Measurements from ENCODE around the gene DCAF11. TPM values are rescaled to one million over a fixed set of nuclear protein-coding genes. Genes with fewer than 3 reads are reported as not detected.
A peak's percentile ranks its signal among the peaks of the same experiment; 100 is the strongest.

DCAF11 gene
- total and polyA plus RNA-seq, 4 experiments from 2014 or later: 71.5 to 93.4 (median 75.4) TPM

DNA sequence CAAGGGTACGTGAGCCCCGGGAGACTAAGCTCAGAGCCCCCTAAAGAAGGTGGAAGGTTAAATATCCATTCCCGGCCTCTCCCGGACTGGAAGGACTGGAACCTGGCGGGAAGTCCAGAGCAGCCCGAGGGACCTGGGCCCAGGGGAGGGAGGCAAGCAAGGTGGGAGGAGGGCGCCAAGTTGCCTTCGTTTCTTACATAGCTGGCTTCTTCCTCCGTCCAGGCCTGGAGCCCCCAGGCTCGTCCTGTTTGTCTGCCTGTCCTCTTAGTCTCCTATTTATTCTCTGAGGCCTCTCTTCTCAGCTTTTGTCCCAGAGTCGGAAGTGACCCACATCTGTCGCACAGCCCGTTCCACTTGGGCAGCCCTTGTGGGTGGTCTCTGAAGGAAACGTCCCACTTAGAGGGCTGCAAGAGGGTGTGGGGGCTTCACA is 19.7 kb upstream of the DCAF11 start:
- ChIA-PET POLR2A (ENCODE audit: partially characterized antibody) (interaction anchor here (0.8 to 8.8 kb wide), 15 partner anchors 13 to 792 kb away, joined by 3 to 137 read pairs (median 8); partner anchors contain the start of genes CARMIL3, DCAF11, IRF9 and KHNYN), CTCF (ENCODE audit: partially characterized antibody) (interaction anchor here (1.0 to 12.2 kb wide), 8 partner anchors 11 to 464 kb away, joined by 4 to 475 read pairs (median 20); partner anchors contain the start of genes CARMIL3, DCAF11, IRF9 and NRL)
- Mint-ChIP-seq H3K36me3 (peaks cover 6 to 24% of the 10 kb centered on the region in 2 donors), H3K4me3 (peak overlapping the region; percentile 91 to 100 (median 98)), H3K27ac (peak overlapping the region; percentile 84 to 98 (median 97)), H3K27me3 (no peaks in the 10 kb centered on the region), H3K4me1 (peaks cover 21 to 47% (median 32%) of the 10 kb centered on the region in 4 donors), H3K9me3 (no peaks in the 10 kb centered on the region)
- intact Hi-C loops (cut with micrococcal nuclease): loop anchor here (1.0 to 10.0 kb wide), 6 partner anchors 14 to 66 kb away; partner anchors contain the start of genes DCAF11, EMC9, IRF9 and NRL
- DNase-seq: peak in 2 of 5 donors; percentile 10 to 16
- H3K27me3 ChIP-seq (ENCODE audit: insufficient read depth, low read length): no peaks in the 10 kb centered on the region
- H3K9me3 ChIP-seq (ENCODE audit: control insufficient read depth in 1 of 2, low read length in 2 of 2): no peaks in the 10 kb centered on the region
- H3K36me3 ChIP-seq (ENCODE audit: insufficient read depth, low read length): peaks cover 13% of the 10 kb centered on the region
- H3K4me1 ChIP-seq (ENCODE audit: insufficient read depth, low read length): peaks cover 26% of the 10 kb centered on the region
- peak overlapping the region; percentile 82 to 90 for H3K4me3 ChIP-seq (ENCODE audit: low read length in 2 of 2)
- H3K27ac ChIP-seq (ENCODE audit: low read depth, low read length): peak overlapping the region; percentile 84

DNA sequence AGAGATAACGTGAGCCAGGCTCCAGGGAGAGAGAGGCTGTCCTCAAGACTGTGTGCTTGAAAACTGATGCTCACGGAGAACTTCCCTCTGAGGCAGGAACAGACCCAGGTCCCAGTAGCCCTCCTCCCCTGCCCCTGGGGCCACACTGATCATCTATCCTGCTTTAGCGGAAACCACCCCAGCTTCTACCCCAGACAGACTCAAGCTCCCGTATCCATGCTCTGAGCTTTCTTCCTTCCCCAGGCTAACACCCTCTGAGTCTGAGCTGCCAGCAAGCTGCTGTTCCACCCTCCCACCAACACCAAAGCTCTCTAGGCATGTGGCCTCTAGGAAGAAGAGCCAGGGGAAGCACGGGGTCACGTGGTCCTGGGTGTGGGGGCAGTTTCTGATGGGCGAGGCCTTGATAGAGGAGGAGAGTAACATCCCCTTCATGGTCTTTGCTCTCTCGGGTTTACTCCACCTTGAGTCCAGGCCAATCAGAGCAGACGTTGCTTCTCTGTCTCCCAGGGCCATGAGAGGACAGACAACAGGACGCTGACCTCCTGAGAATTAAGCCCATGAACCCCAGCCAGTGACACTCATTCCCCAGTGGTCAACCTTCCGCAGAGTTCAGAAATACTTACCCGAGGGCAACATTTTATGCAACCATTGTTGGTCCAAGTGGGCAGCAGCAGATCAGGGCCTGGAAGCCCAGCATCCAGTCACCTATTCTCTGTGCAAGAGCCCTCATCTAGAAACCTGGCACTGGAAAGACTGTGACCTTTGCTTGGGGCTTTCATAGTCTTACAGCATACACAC is 19.1 kb upstream of the DCAF11 start:
- H3K4me1 ChIP-seq (ENCODE audit: insufficient read depth, low read length): peaks cover 23% of the 10 kb centered on the region
- no peaks in the 10 kb centered on the region for H3K9me3 ChIP-seq (ENCODE audit: control insufficient read depth in 1 of 2, low read length in 2 of 2)
- intact Hi-C loops (cut with micrococcal nuclease): loop anchor here (10.0 kb wide), 1 partner anchor 49 kb away; the partner anchor contains the start of genes EMC9, PSME2 and RNF31
- peaks cover 12 to 29% of the 10 kb centered on the region in 2 donors for H3K36me3 Mint-ChIP-seq
- CTCF ChIA-PET (ENCODE audit: partially characterized antibody): interaction anchor here (0.9 to 12.2 kb wide), 8 partner anchors 10 to 464 kb away, joined by 3 to 475 read pairs (median 20); partner anchors contain the start of genes CARMIL3, DCAF11, IRF9 and NRL
- peaks cover 17% of the 10 kb centered on the region for H3K36me3 ChIP-seq (ENCODE audit: insufficient read depth, low read length)
- no peaks in the 10 kb centered on the region for H3K27me3 ChIP-seq (ENCODE audit: insufficient read depth, low read length)
- no peaks in the 10 kb centered on the region for H3K27me3 Mint-ChIP-seq
- H3K4me3 Mint-ChIP-seq: peak overlapping the region; percentile 91 to 100 (median 98)
- peak in 3 of 5 donors; percentile 13 to 19 (median 16) for DNase-seq
- peaks cover 21 to 45% (median 29%) of the 10 kb centered on the region in 4 donors for H3K4me1 Mint-ChIP-seq
- peak overlapping the region; percentile 84 for H3K27ac ChIP-seq (ENCODE audit: low read depth, low read length)
- no peaks in the 10 kb centered on the region for H3K9me3 Mint-ChIP-seq
- peak overlapping the region; percentile 81 to 98 (median 94) for H3K27ac Mint-ChIP-seq
- POLR2A ChIA-PET (ENCODE audit: partially characterized antibody): interaction anchor here (0.8 to 8.8 kb wide), 13 partner anchors 12 to 793 kb away, joined by 3 to 137 read pairs (median 16); partner anchors contain the start of genes CARMIL3, DCAF11, IRF9 and NRL
- H3K4me3 ChIP-seq (ENCODE audit: low read length in 2 of 2): peak overlapping the region; percentile 82 to 90

DNA sequence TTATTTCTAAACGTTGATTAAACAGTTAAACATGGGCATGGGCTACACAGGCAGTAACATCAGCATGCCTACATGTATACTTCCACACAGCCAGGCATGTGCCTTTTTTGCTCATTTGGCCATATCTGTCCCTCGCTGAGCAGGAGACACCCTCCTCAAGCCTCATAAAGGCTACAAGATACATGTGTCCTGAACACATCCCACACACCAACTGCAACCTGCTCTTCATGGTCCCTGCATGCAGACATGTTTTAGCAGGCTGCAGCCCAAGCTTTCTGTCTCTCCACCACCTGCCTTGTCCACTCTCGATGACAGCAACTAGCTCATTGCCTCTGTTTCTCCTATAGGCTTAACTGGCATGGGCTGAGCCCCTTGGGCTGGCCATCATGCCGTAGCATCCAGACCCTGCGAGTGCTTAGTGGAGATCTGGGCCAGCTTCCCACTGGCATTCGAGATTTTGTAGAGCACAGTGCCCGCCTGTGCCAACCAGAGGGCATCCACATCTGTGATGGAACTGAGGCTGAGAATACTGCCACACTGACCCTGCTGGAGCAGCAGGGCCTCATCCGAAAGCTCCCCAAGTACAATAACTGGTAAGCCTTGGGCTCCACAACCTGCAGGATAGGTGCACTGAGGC is 17.9 kb upstream of the DCAF11 start:
- no peak overlapping the region for H3K27ac ChIP-seq (ENCODE audit: low read depth, low read length)
- no peaks in the 10 kb centered on the region for H3K27me3 ChIP-seq (ENCODE audit: insufficient read depth, low read length)
- POLR2A ChIA-PET (ENCODE audit: partially characterized antibody): interaction anchor here (0.6 to 8.8 kb wide), 6 partner anchors 11 to 136 kb away, joined by 3 to 137 read pairs (median 42); partner anchors contain the start of genes CHMP4A, DCAF11, EMC9 and GMPR2
- intact Hi-C loops (cut with micrococcal nuclease): loop anchor here (10.0 kb wide), 1 partner anchor 48 kb away; the partner anchor contains the start of genes EMC9, PSME2 and RNF31
- peaks cover 19 to 42% (median 26%) of the 10 kb centered on the region in 4 donors for H3K4me1 Mint-ChIP-seq
- H3K9me3 ChIP-seq (ENCODE audit: control insufficient read depth in 1 of 2, low read length in 2 of 2): no peaks in the 10 kb centered on the region
- H3K27me3 Mint-ChIP-seq: no peaks in the 10 kb centered on the region
- DNase-seq: no peak
- H3K4me3 Mint-ChIP-seq: peak overlapping the region in 7 of 8 donors; percentile 49 to 74 (median 70)
- peaks cover 22% of the 10 kb centered on the region for H3K4me1 ChIP-seq (ENCODE audit: insufficient read depth, low read length)
- peak overlapping the region in 6 of 7 donors; percentile 29 to 84 (median 60) for H3K27ac Mint-ChIP-seq
- H3K4me3 ChIP-seq (ENCODE audit: low read length in 2 of 2): no peak overlapping the region
- peaks cover 17% of the 10 kb centered on the region for H3K36me3 ChIP-seq (ENCODE audit: insufficient read depth, low read length)
- H3K9me3 Mint-ChIP-seq: no peaks in the 10 kb centered on the region
- CTCF ChIA-PET (ENCODE audit: partially characterized antibody): interaction anchor here (1.1 to 12.2 kb wide), 5 partner anchors 9 to 237 kb away, joined by 3 to 475 read pairs (median 168); partner anchors contain the start of genes CARMIL3 and IRF9
- peaks cover 17 to 35% of the 10 kb centered on the region in 2 donors for H3K36me3 Mint-ChIP-seq

DNA sequence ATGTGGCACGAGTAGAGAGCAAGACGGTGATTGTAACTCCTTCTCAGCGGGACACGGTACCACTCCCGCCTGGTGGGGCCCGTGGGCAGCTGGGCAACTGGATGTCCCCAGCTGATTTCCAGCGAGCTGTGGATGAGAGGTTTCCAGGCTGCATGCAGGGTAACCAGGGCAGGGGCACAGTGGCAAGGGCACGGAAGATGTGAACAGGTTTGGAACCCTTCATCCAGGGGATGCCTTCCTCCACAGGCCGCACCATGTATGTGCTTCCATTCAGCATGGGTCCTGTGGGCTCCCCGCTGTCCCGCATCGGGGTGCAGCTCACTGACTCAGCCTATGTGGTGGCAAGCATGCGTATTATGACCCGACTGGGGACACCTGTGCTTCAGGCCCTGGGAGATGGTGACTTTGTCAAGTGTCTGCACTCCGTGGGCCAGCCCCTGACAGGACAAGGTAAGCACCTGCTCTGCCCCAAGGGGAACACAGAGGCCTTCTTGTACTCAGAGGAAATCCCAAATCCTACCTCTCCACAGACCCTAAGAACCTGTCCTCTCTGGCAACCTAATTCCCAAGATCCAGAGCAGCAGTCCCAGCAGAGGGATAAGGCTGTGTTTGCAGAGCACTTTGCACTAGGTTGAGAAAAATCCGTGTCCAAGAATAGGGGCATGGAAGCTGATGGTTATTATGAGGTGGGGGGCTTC is 16.2 kb upstream of the DCAF11 start:
- H3K36me3 Mint-ChIP-seq: peaks cover 29 to 44% of the 10 kb centered on the region in 2 donors
- Histone ChIP-seq H3K4me1 (ENCODE audit: insufficient read depth, low read length) (peaks cover 19% of the 10 kb centered on the region), H3K36me3 (ENCODE audit: insufficient read depth, low read length) (peaks cover 25% of the 10 kb centered on the region), H3K27me3 (ENCODE audit: insufficient read depth, low read length) (no peaks in the 10 kb centered on the region), H3K4me3 (ENCODE audit: low read length in 2 of 2) (no peak overlapping the region), H3K9me3 (ENCODE audit: control insufficient read depth in 1 of 2, low read length in 2 of 2) (no peaks in the 10 kb centered on the region), H3K27ac (ENCODE audit: low read depth, low read length) (no peak overlapping the region)
- intact Hi-C loops (cut with micrococcal nuclease): loop anchor here (10.0 kb wide), 1 partner anchor 46 kb away; the partner anchor contains the start of genes EMC9, PSME2 and RNF31
- peak overlapping the region in 2 of 7 donors; percentile 47 to 48 for H3K27ac Mint-ChIP-seq
- ChIA-PET CTCF (ENCODE audit: partially characterized antibody) (interaction anchor here (9.8 to 12.2 kb wide), 3 partner anchors 7 to 40 kb away, joined by 168 to 475 read pairs (median 412); partner anchors contain the start of gene CARMIL3), POLR2A (ENCODE audit: partially characterized antibody) (interaction anchor here (0.8 kb wide), 1 partner anchor 38 kb away, joined by 3 read pairs; the partner anchor contains the start of gene PSME1)
- peaks cover 16 to 29% (median 21%) of the 10 kb centered on the region in 4 donors for H3K4me1 Mint-ChIP-seq
- DNase-seq: no peak
- no peaks in the 10 kb centered on the region for H3K27me3 Mint-ChIP-seq
- H3K4me3 Mint-ChIP-seq: no peak overlapping the region
- no peaks in the 10 kb centered on the region for H3K9me3 Mint-ChIP-seq

DNA sequence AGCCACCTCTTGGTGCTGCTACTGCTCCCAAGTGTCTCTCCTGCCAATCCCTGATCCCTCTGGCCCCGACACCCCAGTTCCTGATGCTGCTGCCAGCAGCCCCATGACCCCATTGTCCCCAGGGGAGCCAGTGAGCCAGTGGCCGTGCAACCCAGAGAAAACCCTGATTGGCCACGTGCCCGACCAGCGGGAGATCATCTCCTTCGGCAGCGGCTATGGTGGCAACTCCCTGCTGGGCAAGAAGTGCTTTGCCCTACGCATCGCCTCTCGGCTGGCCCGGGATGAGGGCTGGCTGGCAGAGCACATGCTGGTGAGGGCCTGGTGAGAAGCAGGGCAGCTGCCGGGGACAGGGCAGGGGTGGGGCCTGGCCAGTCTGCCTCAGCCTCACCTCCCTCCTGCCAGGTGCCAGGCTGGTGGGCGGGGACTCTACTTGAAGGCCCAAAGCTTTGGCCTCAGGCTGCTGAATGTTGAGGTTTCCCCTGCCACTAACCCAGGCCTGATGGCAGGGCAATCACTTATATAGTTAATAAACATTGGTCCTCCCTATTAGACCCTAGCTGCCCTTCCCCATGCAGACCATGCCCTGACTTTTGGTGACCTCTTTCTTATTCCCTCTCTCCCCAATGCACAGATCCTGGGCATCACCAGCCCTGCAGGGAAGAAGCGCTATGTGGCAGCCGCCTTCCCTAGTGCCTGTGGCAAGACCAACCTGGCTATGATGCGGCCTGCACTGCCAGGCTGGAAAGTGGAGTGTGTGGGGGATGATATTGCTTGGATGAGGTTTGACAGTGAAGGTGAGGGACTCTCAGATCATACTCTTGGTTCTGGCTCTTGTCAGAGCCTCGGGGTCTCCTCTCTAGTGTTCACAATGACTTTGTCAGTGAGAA is 15.4 kb upstream of the DCAF11 start:
- no peak overlapping the region for H3K4me3 Mint-ChIP-seq
- peaks cover 12 to 24% (median 17%) of the 10 kb centered on the region in 4 donors for H3K4me1 Mint-ChIP-seq
- Histone ChIP-seq H3K36me3 (ENCODE audit: insufficient read depth, low read length) (peaks cover 28% of the 10 kb centered on the region), H3K9me3 (ENCODE audit: control insufficient read depth in 1 of 2, low read length in 2 of 2) (no peaks in the 10 kb centered on the region), H3K4me1 (ENCODE audit: insufficient read depth, low read length) (peaks cover 14% of the 10 kb centered on the region), H3K4me3 (ENCODE audit: low read length in 2 of 2) (no peak overlapping the region), H3K27me3 (ENCODE audit: insufficient read depth, low read length) (no peaks in the 10 kb centered on the region), H3K27ac (ENCODE audit: low read depth, low read length) (no peak overlapping the region)
- H3K36me3 Mint-ChIP-seq: peaks cover 37 to 48% of the 10 kb centered on the region in 2 donors
- H3K9me3 Mint-ChIP-seq: no peaks in the 10 kb centered on the region
- no peaks in the 10 kb centered on the region for H3K27me3 Mint-ChIP-seq
- no peak for DNase-seq
- CTCF ChIA-PET (ENCODE audit: partially characterized antibody): interaction anchor here (11.6 to 12.2 kb wide), 2 partner anchors 6 to 41 kb away, joined by 412 to 475 read pairs; partner anchors contain the start of gene CARMIL3
- POLR2A ChIA-PET (ENCODE audit: partially characterized antibody): no interaction called here
- peak overlapping the region in 3 of 7 donors; percentile 6 to 46 (median 22) for H3K27ac Mint-ChIP-seq
- intact Hi-C loops (cut with micrococcal nuclease): loop anchor here (10.0 kb wide), 1 partner anchor 46 kb away; the partner anchor contains the start of genes EMC9, PSME2 and RNF31

Measured in CD4-positive, alpha-beta memory T cell (primary cell).